PFSK-1 (cell line): ENCODE measurements around the gene EPN1.

Experiments used
- POLR2AphosphoS5 ChIP-seq: IDR thresholded peaks from 2 replicates; pipeline ENCODE4 v1.6.1; 2012; ENCODE audit warnings: low read depth, mild to moderate bottlenecking, control low read depth, low read length, moderate library complexity
- REST ChIP-seq, 2 experiments: IDR thresholded peaks; 2 replicates each; pipeline versions ENCODE4 v1.6.1 to v1.8.0; 2011 to 2012; ENCODE audit warnings: low read depth in 2 of 2, low read length in 2 of 2, control low read depth in 1 of 2, inconsistent platforms in 1 of 2, mild to moderate bottlenecking in 1 of 2, moderate library complexity in 1 of 2; ENCODE audit not compliant: insufficient read depth in 1 of 2
- TAF1 ChIP-seq: IDR thresholded peaks from 2 replicates; pipeline ENCODE4 v1.6.1; 2012; ENCODE audit warnings: low read length, control low read depth, borderline replicate concordance; ENCODE audit not compliant: insufficient read depth

- TF ChIP-seq REST (IDR thresholded peaks at IDR 0.05; ENCODE audit: insufficient read depth in 1 of 2, low read depth in 2 of 2, low read length in 2 of 2) (no peak), TAF1 (no peak), POLR2AphosphoS5 (no peak)
Observed at GRCh38 chr19:55644191-55644833, 30.7 kb upstream of the EPN1 start.
